Endothelial cell of umbilical vein (primary cell): ENCODE measurements around the gene FNIP2. TPM values are rescaled to one million over a fixed set of nuclear protein-coding genes. Genes with fewer than 3 reads are reported as not detected.

Experiments
- BruUV-seq: library from RNA; stranded (reverse); fragments of 400-500 nt; replicated peaks from 2 replicates; lab custom pipeline; 2021; lab: Mats Ljungman, UMichigan
- CTCF ChIA-PET: fragments of 300-600, 350-600 bp; sonication (Branson Sonifier 250); formaldehyde crosslinking; loops from one replicate; lab custom pipeline; 2021; ENCODE audit warnings: antibody characterized with exemption, inconsistent platforms; lab: Charles Lee
- POLR2A ChIA-PET: fragments of 300-600, 350-600 bp; sonication (Branson Sonifier 250); formaldehyde crosslinking; loops from one replicate; lab custom pipeline; 2021; ENCODE audit warnings: antibody characterized with exemption, inconsistent platforms; lab: Charles Lee
- DNase-seq: peaks from one replicate; pipeline ENCODE4 v3.0.0-alpha.2; 2011; ENCODE audit warnings: low read depth, low spot score
- FAIRE-seq: peaks from 2 replicates; lab custom pipeline; 2011; peaks lifted over from hg19 to GRCh38; lab: Jason Lieb, UNC
- H2AFZ ChIP-seq: 2 replicates; pipeline ENCODE4 v1.6.0; 2012; ENCODE audit warnings: low read depth, low read length, control low read depth, inconsistent platforms
- H3K27ac ChIP-seq: 2 replicates; pipeline ENCODE4 v1.5.1; 2011; ENCODE audit warnings: low read depth, mild to moderate bottlenecking, control low read depth, low read length, moderate library complexity; ENCODE audit not compliant: insufficient read depth
- H3K27me3 ChIP-seq, 2 experiments: 2 replicates each; pipeline versions ENCODE4 v1.6.0 to v1.6.1; 2011; ENCODE audit warnings: low read length in 2 of 2, mixed read lengths in 1 of 2; ENCODE audit not compliant: control insufficient read depth in 2 of 2, insufficient read depth in 2 of 2
- H3K36me3 ChIP-seq, 2 experiments: 2 replicates in 1 of 2; 3 replicates in 1 of 2; pipeline ENCODE4 v1.5.1; 2011; ENCODE audit warnings: low read length in 2 of 2, mild to moderate bottlenecking in 1 of 2, moderate library complexity in 1 of 2; ENCODE audit not compliant: control insufficient read depth in 2 of 2, insufficient read depth in 2 of 2; ENCODE audit errors: extremely low read depth in 1 of 2
- H3K4me1 ChIP-seq: 3 replicates; pipeline ENCODE4 v1.5.1; 2011; ENCODE audit warnings: mild to moderate bottlenecking, low read length; ENCODE audit not compliant: control insufficient read depth, insufficient read depth; ENCODE audit errors: extremely low read depth
- H3K4me2 ChIP-seq: 2 replicates; pipeline ENCODE4 v1.6.1; 2011; ENCODE audit warnings: low read length, control low read depth, mixed read lengths; ENCODE audit not compliant: insufficient read depth
- H3K4me3 ChIP-seq, 3 experiments: fragments of 200-600 bp in 1 of 3; sonication (generic), shearing (Covaris generic) in 1 of 3; replicated peaks in 1 of 3; 2 replicates each; pipeline ENCODE4 v1.5.1; 2011 to 2016; ENCODE audit warnings: control low read depth in 3 of 3, low read length in 3 of 3, mild to moderate bottlenecking in 2 of 3, inconsistent platforms in 1 of 3, low read depth in 1 of 3, moderate library complexity in 1 of 3; ENCODE audit not compliant: insufficient read depth in 1 of 3
- H3K79me2 ChIP-seq: 2 replicates; pipeline ENCODE4 v1.6.0; 2012; ENCODE audit warnings: low read length, inconsistent platforms; ENCODE audit not compliant: control insufficient read depth, insufficient read depth
- H3K9ac ChIP-seq: replicated peaks from 2 replicates; pipeline ENCODE3; 2011; ENCODE audit warnings: low read length, control low read depth; ENCODE audit not compliant: insufficient read depth; ENCODE audit errors: extremely low read depth
- H3K9me1 ChIP-seq: replicated peaks from 3 replicates; pipeline ENCODE4 v1.6.0; 2011; ENCODE audit warnings: mild to moderate bottlenecking, low read length; ENCODE audit not compliant: control insufficient read depth, insufficient read depth; ENCODE audit errors: extremely low read depth
- H3K9me3 ChIP-seq: replicated peaks from 2 replicates; pipeline ENCODE4 v1.5.1; 2012; ENCODE audit warnings: low read length, inconsistent platforms; ENCODE audit not compliant: control insufficient read depth, insufficient read depth
- H4K20me1 ChIP-seq: replicated peaks from 2 replicates; pipeline ENCODE3; 2011; ENCODE audit warnings: mild to moderate bottlenecking, low read length; ENCODE audit not compliant: control insufficient read depth, insufficient read depth; ENCODE audit errors: extremely low read depth
- EZH2 ChIP-seq: IDR thresholded peaks from 2 replicates; pipeline ENCODE4 v1.6.1; 2012; ENCODE audit warnings: borderline replicate concordance, low read depth, mild to moderate bottlenecking, moderate library complexity, low read length, inconsistent platforms; ENCODE audit not compliant: severe bottlenecking
- FOS ChIP-seq: IDR thresholded peaks from 2 replicates; pipeline ENCODE4 v1.6.1; 2011; ENCODE audit warnings: mild to moderate bottlenecking, low read length, moderate library complexity, borderline replicate concordance; ENCODE audit not compliant: insufficient read depth
- GATA2 ChIP-seq: IDR thresholded peaks from 2 replicates; pipeline ENCODE4 v1.7.0; 2011; ENCODE audit warnings: low read depth, mild to moderate bottlenecking, moderate library complexity, mixed read lengths, low read length; ENCODE audit not compliant: insufficient read length, insufficient read depth
- JUN ChIP-seq: IDR thresholded peaks from 2 replicates; pipeline ENCODE4 v1.6.1; 2011; ENCODE audit warnings: borderline replicate concordance, low read depth; ENCODE audit not compliant: insufficient read length, insufficient read depth
- MAX ChIP-seq: IDR thresholded peaks from 2 replicates; pipeline ENCODE4 v1.6.1; 2011; ENCODE audit not compliant: insufficient read depth, insufficient read length
- MYC ChIP-seq: IDR thresholded peaks from one replicate; pipeline ENCODE4 v1.6.1; 2011; ENCODE audit warnings: mild to moderate bottlenecking, low read depth, low read length
- POLR2A ChIP-seq: IDR thresholded peaks from 2 replicates; pipeline ENCODE4 v1.6.1; 2012; ENCODE audit warnings: low read depth, mild to moderate bottlenecking, control low read depth, low read length
- POLR2AphosphoS5 ChIP-seq: IDR thresholded peaks from 2 replicates; pipeline ENCODE4 v1.6.1; 2012; ENCODE audit warnings: low read depth, mild to moderate bottlenecking, control low read depth, low read length, moderate library complexity; ENCODE audit not compliant: insufficient read depth
- dilution Hi-C: fragments of 300-500 bp; cut with MboI; formaldehyde crosslinking; loops from one replicate; pipeline ENCODE4 v1.15.0; 2019; ENCODE audit warnings: low sequenced_read_pairs; ENCODE audit not compliant: extremely low pct_ligation_motif_present
- intact Hi-C: fragments of 100-400 bp; cut with micrococcal nuclease; formaldehyde crosslinking; loops from one replicate; pipeline ENCODE4 v1.10.0; 2022
- polyA plus RNA-seq, 4 experiments: library from polyadenylated mRNA; depleted of rRNA in 3 of 4; stranded (reverse) in 3 of 4; unstranded in 1 of 4; fragments of >200 nt; gene quantifications; 2 replicates each; pipeline versions ENCODE4 v1.2.1 to v1.2.3, GENCODE V29; 2011 to 2012; ENCODE audit warnings: missing spikeins in 1 of 4
- total RNA-seq: library from RNA; stranded (reverse); gene quantifications from 2 replicates; pipeline ENCODE4 v1.2.3, GENCODE V29; 2021
- TF ChIP-seq, protein P1 (sequence below), 2 donors: IDR thresholded peaks; 1 replicate in 1 of 2; 2 replicates in 1 of 2; pipeline ENCODE4 v1.5.1; 2011; ENCODE audit warnings: low read length in 2 of 2, mild to moderate bottlenecking in 2 of 2, moderate library complexity in 2 of 2, control low read depth in 1 of 2, inconsistent platforms in 1 of 2, low read depth in 1 of 2; ENCODE audit not compliant: insufficient read depth in 1 of 2; ENCODE audit errors: extremely low read depth in 1 of 2

Gene FNIP2
- total and polyA plus RNA-seq, 2 donors (not counting 3 experiments of a cell fraction or from before 2014, with no cell fraction given): 4.5 to 14.4 TPM

GRCh38 chr4:158802914-158803313, 34.1 kb downstream of the FNIP2 start:
- POLR2A ChIA-PET: no interaction called here
- intact Hi-C loops: no loop called here
- Histone ChIP-seq H3K36me3 (no peaks in the 10 kb centered on the region), H3K9me1 (no peaks in the 10 kb centered on the region), H3K4me3 (no peak overlapping the region), H4K20me1 (no peaks in the 10 kb centered on the region), H3K4me1 (no peaks in the 10 kb centered on the region), H3K9ac (no peak overlapping the region), H3K79me2 (no peaks in the 10 kb centered on the region), H3K4me2 (no peak overlapping the region), H2AFZ (no peak overlapping the region), H3K9me3 (no peaks in the 10 kb centered on the region), H3K27me3 (no peaks in the 10 kb centered on the region), H3K27ac (no peak overlapping the region)
- CTCF ChIA-PET: interaction anchor here (1.5 kb wide), 1 partner anchor 14 kb away, joined by 4 read pairs; no protein-coding TSS in a partner anchor
- no peak for FAIRE-seq
- no peak for DNase-seq
- dilution Hi-C loops: no loop called here
- TF ChIP-seq JUN: no peak
- no TSS peak for BruUV-seq

- H3K79me2 ChIP-seq: no peaks in the 10 kb centered on the region
- H3K36me3 ChIP-seq: no peaks in the 10 kb centered on the region
- H3K9me3 ChIP-seq: no peaks in the 10 kb centered on the region
- H3K4me3 ChIP-seq: no peak overlapping the region
- dilution Hi-C loops: no loop called here
- H4K20me1 ChIP-seq: no peaks in the 10 kb centered on the region
- POLR2A ChIA-PET: no interaction called here
- intact Hi-C loops: no loop called here
- no peak for DNase-seq
- FAIRE-seq: no peak
- H2AFZ ChIP-seq: no peak overlapping the region
- no peaks in the 10 kb centered on the region for H3K27me3 ChIP-seq
- no peak overlapping the region for H3K4me2 ChIP-seq
- no TSS peak for BruUV-seq
- H3K27ac ChIP-seq: no peak overlapping the region
- no peak overlapping the region for H3K9ac ChIP-seq
- peaks cover 19% of the 10 kb centered on the region for H3K4me1 ChIP-seq
- TF ChIP-seq MYC (no peak), GATA2 (no peak), POLR2AphosphoS5 (no peak), POLR2A (no peak), FOS (no peak), EZH2 (no peak), MAX (no peak), JUN (no peak)
- TF ChIP-seq, protein P1, sequence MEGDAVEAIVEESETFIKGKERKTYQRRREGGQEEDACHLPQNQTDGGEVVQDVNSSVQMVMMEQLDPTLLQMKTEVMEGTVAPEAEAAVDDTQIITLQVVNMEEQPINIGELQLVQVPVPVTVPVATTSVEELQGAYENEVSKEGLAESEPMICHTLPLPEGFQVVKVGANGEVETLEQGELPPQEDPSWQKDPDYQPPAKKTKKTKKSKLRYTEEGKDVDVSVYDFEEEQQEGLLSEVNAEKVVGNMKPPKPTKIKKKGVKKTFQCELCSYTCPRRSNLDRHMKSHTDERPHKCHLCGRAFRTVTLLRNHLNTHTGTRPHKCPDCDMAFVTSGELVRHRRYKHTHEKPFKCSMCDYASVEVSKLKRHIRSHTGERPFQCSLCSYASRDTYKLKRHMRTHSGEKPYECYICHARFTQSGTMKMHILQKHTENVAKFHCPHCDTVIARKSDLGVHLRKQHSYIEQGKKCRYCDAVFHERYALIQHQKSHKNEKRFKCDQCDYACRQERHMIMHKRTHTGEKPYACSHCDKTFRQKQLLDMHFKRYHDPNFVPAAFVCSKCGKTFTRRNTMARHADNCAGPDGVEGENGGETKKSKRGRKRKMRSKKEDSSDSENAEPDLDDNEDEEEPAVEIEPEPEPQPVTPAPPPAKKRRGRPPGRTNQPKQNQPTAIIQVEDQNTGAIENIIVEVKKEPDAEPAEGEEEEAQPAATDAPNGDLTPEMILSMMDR (IDR thresholded peaks at IDR 0.05; ENCODE audit: extremely low read depth in 1 of 2, insufficient read depth in 1 of 2, low read depth in 1 of 2, low read length in 2 of 2): no peak
- CTCF ChIA-PET: interaction anchor here (1.1 to 1.3 kb wide), 2 partner anchors 9 to 24 kb away, joined by 3 to 4 read pairs; no protein-coding TSS in a partner anchor
- no peaks in the 10 kb centered on the region for H3K9me1 ChIP-seq
Measured at GRCh38 chr4:158805635-158806471, 37.0 kb downstream of the FNIP2 start.
